HepG2 (cell line): ENCODE results near the gene ZNF581. TPM values are rescaled to one million over a fixed set of nuclear protein-coding genes. Genes with fewer than 3 reads are reported as not detected.
A peak's percentile ranks its signal among the peaks of the same experiment; 100 is the strongest.

Source experiments
- CEBPB ChIP-seq: IDR thresholded peaks from 2 replicates; pipeline ENCODE4 v1.6.1; 2011; ENCODE audit warnings: low read depth, low read length, improper control_type of control experiment, borderline replicate concordance
- DMAP1 ChIP-seq: IDR thresholded peaks from 2 replicates; pipeline ENCODE4 v1.6.1; 2016
- MXI1 ChIP-seq: IDR thresholded peaks from 3 replicates; pipeline ENCODE4 v1.6.1; 2012; ENCODE audit warnings: low read depth, low read length, inconsistent platforms, borderline replicate concordance
- RARG ChIP-seq: sonication (generic); formaldehyde crosslinking; IDR thresholded peaks from 2 replicates; pipeline ENCODE4 v1.4.0; 2020; ENCODE audit warnings: low read depth, mild to moderate bottlenecking, missing genetic modification reagents
- RXRB ChIP-seq: IDR thresholded peaks from 2 replicates; pipeline ENCODE4 v1.6.1; 2016; ENCODE audit warnings: borderline replicate concordance, missing genetic modification reagents, missing compliant biosample characterization
- SUZ12 ChIP-seq: fragments of 150-350 bp; IDR thresholded peaks from 2 replicates; pipeline ENCODE4 v1.6.1; 2014; ENCODE audit warnings: low read depth, low read length
- ZNF354B ChIP-seq: sonication (generic); formaldehyde crosslinking; IDR thresholded peaks from 2 replicates; pipeline ENCODE4 v1.8.0; 2022; ENCODE audit warnings: mild to moderate bottlenecking, missing genetic modification reagents
- ZNF772 ChIP-seq: sonication (generic); formaldehyde crosslinking; IDR thresholded peaks from 2 replicates; pipeline ENCODE4 v1.5.0; 2020; ENCODE audit warnings: mild to moderate bottlenecking, missing genetic modification reagents
- polyA plus RNA-seq, 8 experiments: library from polyadenylated mRNA; depleted of rRNA in 3 of 8; stranded (reverse) in 7 of 8; unstranded in 1 of 8; fragments of >200 nt; fragmentation: Illumina TruSeq in 4 of 8; extraction: Trizol in 4 of 8; gene quantifications; 2 replicates each; pipeline versions ENCODE4 v1.2.1 to v1.2.3, GENCODE V29; 2011 to 2016; ENCODE audit warnings: low read depth in 4 of 8, missing spikeins in 1 of 8, mixed read lengths in 1 of 8; ENCODE audit not compliant: insufficient read depth in 1 of 8
- total RNA-seq, 5 experiments: library from RNA; depleted of rRNA; stranded (reverse); fragments of >200 nt; fragmentation: Illumina TruSeq; extraction: Trizol; gene quantifications; 2 replicates each; pipeline ENCODE4 v1.2.3, GENCODE V29; 2016; ENCODE audit warnings: low read depth in 1 of 5
- TF ChIP-seq, protein P1 (sequence below): IDR thresholded peaks from 2 replicates; pipeline ENCODE4 v1.6.1; 2016; ENCODE audit warnings: low read depth, missing genetic modification reagents, missing compliant biosample characterization
- TF ChIP-seq, protein P2 (sequence below): sonication (generic); formaldehyde crosslinking; IDR thresholded peaks from 2 replicates; pipeline ENCODE4; 2020; ENCODE audit warnings: missing genetic modification reagents, mild to moderate bottlenecking, borderline replicate concordance
- TF ChIP-seq, protein P3 (sequence below): sonication (generic); formaldehyde crosslinking; IDR thresholded peaks from 2 replicates; pipeline ENCODE4 v1.5.0; 2020; ENCODE audit warnings: missing genetic modification reagents
- TF ChIP-seq, protein P4 (sequence below): sonication (generic); formaldehyde crosslinking; conservative IDR thresholded peaks from 2 replicates; pipeline ENCODE4 v1.4.0; 2020; ENCODE audit warnings: missing genetic modification reagents

ZNF581 gene
- total and polyA plus RNA-seq, 2 of the 13 experiments (the other 11 are each of a cell fraction or from before 2014, with no cell fraction given), result 19.6 to 49.5 TPM

DNA sequence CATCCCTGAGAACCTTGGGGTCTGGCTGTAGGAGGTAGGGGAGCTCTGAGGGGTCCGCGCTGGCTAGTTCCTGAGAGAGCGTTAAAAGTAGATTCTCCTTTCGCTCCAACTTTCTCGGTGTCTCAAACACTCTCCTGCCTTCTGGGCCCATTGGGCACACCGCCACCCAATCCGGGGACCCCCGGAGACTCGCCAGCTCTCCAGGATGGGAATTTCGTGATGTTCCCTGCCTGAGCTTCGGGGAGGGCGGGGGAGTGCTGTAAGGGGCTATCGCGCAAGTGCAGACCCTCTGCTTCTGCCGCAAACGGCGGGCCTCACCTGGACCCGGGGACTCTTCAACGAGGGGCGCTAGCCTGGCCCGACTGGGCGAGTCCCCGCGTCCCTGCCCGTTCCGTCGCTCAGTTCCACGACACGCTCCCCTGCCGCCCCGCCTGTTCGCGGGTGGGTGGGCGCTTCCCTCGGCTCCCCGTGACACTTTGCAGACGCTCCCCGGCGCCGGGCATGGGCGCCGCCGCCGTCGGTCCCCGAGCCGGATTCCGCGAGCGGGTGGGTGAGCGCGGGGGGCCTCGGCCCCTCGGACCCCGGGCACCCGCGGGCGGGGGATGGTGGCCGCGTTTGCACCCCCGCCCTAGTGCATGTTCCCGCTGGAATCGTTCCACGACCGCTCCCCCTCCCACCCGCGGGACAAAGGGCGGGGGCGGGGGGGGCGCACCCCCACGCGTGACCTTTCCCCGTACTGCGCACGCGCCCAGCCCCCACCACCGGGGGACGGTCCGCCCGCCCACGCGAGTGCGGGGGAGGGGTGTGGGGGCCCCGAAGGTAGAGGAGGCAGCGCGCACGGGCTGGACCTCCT is 4.5 kb downstream of the ZNF581 start, which contains the start of gene CCDC106 (continued):
- no peak for TF ChIP-seq RARG (CRISPR knock-in tag)
- no peak for TF ChIP-seq RXRB
- 0 out of 3 replicates have a peak, but pooled peaks have one; percentile 28 for TF ChIP-seq MXI1
- TF ChIP-seq ZNF772 (CRISPR knock-in tag), result peak; percentile 84
- peak; percentile 61; the same call in 1 of the 2 replicates for TF ChIP-seq DMAP1 (CRISPR knock-in tag)
- TF ChIP-seq, protein P1, sequence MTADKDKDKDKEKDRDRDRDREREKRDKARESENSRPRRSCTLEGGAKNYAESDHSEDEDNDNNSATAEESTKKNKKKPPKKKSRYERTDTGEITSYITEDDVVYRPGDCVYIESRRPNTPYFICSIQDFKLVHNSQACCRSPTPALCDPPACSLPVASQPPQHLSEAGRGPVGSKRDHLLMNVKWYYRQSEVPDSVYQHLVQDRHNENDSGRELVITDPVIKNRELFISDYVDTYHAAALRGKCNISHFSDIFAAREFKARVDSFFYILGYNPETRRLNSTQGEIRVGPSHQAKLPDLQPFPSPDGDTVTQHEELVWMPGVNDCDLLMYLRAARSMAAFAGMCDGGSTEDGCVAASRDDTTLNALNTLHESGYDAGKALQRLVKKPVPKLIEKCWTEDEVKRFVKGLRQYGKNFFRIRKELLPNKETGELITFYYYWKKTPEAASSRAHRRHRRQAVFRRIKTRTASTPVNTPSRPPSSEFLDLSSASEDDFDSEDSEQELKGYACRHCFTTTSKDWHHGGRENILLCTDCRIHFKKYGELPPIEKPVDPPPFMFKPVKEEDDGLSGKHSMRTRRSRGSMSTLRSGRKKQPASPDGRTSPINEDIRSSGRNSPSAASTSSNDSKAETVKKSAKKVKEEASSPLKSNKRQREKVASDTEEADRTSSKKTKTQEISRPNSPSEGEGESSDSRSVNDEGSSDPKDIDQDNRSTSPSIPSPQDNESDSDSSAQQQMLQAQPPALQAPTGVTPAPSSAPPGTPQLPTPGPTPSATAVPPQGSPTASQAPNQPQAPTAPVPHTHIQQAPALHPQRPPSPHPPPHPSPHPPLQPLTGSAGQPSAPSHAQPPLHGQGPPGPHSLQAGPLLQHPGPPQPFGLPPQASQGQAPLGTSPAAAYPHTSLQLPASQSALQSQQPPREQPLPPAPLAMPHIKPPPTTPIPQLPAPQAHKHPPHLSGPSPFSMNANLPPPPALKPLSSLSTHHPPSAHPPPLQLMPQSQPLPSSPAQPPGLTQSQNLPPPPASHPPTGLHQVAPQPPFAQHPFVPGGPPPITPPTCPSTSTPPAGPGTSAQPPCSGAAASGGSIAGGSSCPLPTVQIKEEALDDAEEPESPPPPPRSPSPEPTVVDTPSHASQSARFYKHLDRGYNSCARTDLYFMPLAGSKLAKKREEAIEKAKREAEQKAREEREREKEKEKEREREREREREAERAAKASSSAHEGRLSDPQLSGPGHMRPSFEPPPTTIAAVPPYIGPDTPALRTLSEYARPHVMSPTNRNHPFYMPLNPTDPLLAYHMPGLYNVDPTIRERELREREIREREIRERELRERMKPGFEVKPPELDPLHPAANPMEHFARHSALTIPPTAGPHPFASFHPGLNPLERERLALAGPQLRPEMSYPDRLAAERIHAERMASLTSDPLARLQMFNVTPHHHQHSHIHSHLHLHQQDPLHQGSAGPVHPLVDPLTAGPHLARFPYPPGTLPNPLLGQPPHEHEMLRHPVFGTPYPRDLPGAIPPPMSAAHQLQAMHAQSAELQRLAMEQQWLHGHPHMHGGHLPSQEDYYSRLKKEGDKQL (CRISPR knock-in tag), result no peak
- TF ChIP-seq, protein P2, sequence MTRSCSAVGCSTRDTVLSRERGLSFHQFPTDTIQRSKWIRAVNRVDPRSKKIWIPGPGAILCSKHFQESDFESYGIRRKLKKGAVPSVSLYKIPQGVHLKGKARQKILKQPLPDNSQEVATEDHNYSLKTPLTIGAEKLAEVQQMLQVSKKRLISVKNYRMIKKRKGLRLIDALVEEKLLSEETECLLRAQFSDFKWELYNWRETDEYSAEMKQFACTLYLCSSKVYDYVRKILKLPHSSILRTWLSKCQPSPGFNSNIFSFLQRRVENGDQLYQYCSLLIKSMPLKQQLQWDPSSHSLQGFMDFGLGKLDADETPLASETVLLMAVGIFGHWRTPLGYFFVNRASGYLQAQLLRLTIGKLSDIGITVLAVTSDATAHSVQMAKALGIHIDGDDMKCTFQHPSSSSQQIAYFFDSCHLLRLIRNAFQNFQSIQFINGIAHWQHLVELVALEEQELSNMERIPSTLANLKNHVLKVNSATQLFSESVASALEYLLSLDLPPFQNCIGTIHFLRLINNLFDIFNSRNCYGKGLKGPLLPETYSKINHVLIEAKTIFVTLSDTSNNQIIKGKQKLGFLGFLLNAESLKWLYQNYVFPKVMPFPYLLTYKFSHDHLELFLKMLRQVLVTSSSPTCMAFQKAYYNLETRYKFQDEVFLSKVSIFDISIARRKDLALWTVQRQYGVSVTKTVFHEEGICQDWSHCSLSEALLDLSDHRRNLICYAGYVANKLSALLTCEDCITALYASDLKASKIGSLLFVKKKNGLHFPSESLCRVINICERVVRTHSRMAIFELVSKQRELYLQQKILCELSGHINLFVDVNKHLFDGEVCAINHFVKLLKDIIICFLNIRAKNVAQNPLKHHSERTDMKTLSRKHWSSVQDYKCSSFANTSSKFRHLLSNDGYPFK, result no peak
- no peak for TF ChIP-seq SUZ12
- TF ChIP-seq, protein P3, sequence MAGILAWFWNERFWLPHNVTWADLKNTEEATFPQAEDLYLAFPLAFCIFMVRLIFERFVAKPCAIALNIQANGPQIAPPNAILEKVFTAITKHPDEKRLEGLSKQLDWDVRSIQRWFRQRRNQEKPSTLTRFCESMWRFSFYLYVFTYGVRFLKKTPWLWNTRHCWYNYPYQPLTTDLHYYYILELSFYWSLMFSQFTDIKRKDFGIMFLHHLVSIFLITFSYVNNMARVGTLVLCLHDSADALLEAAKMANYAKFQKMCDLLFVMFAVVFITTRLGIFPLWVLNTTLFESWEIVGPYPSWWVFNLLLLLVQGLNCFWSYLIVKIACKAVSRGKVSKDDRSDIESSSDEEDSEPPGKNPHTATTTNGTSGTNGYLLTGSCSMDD (CRISPR knock-in tag), result no peak
- no peak for TF ChIP-seq ZNF354B
- TF ChIP-seq, protein P4, sequence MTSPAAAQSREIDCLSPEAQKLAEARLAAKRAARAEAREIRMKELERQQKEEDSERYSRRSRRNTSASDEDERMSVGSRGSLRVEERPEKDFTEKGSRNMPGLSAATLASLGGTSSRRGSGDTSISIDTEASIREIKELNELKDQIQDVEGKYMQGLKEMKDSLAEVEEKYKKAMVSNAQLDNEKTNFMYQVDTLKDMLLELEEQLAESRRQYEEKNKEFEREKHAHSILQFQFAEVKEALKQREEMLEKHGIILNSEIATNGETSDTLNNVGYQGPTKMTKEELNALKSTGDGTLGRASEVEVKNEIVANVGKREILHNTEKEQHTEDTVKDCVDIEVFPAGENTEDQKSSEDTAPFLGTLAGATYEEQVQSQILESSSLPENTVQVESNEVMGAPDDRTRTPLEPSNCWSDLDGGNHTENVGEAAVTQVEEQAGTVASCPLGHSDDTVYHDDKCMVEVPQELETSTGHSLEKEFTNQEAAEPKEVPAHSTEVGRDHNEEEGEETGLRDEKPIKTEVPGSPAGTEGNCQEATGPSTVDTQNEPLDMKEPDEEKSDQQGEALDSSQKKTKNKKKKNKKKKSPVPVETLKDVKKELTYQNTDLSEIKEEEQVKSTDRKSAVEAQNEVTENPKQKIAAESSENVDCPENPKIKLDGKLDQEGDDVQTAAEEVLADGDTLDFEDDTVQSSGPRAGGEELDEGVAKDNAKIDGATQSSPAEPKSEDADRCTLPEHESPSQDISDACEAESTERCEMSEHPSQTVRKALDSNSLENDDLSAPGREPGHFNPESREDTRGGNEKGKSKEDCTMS (CRISPR knock-in tag), result no peak
- no peak for TF ChIP-seq CEBPB
